K562 (cell line): ENCODE measurements around the gene WNT11. TPM values are rescaled to one million over a fixed set of nuclear protein-coding genes. Genes with fewer than 3 reads are reported as not detected.

Source experiments
- ADNP ChIP-seq: fragments of 200-800 bp; sonication (Bioruptor generic); IDR thresholded peaks from 2 replicates; pipeline ENCODE4 v1.6.1; 2016; ENCODE audit warnings: missing genetic modification characterization, missing compliant biosample characterization
- KDM1A ChIP-seq, 2 experiments: fragments of 450-650 bp; IDR thresholded peaks; 2 replicates each; pipeline ENCODE4 v1.6.1; 2016; ENCODE audit warnings: mild to moderate bottlenecking in 2 of 2
- RCOR1 ChIP-seq, 2 experiments: IDR thresholded peaks; 2 replicates each; pipeline ENCODE4 v1.6.1; 2012; ENCODE audit warnings: low read depth in 2 of 2, low read length in 2 of 2, borderline replicate concordance in 1 of 2, improper control_type of control experiment in 1 of 2
- SPI1 ChIP-seq: IDR thresholded peaks from 2 replicates; pipeline ENCODE4 v1.6.1; 2011; ENCODE audit warnings: low read depth, low read length, control low read depth, borderline replicate concordance
- TBL1XR1 ChIP-seq, 2 experiments: IDR thresholded peaks; 2 replicates each; pipeline ENCODE4 v1.6.1; 2012; ENCODE audit warnings: improper control_type of control experiment in 2 of 2, low read length in 2 of 2, mild to moderate bottlenecking in 1 of 2
- polyA plus RNA-seq, 8 experiments: library from polyadenylated mRNA; depleted of rRNA in 4 of 8; stranded (reverse) in 5 of 8; unstranded in 3 of 8; fragments of >200 nt; fragmentation: Nextera tagmentation in 2 of 8; fragmentation: Illumina TruSeq in 1 of 8; extraction: Ambion mirVana in 2 of 8; extraction: Trizol in 1 of 8; gene quantifications; 2 replicates each; pipeline versions ENCODE4 v1.2.1 to v1.2.3, GENCODE V29; 2011 to 2014; ENCODE audit warnings: inconsistent platforms in 1 of 8, missing spikeins in 1 of 8
- total RNA-seq, 7 experiments: library from RNA; depleted of rRNA in 6 of 7; stranded (reverse); fragments of >200 nt in 6 of 7; fragmentation: Illumina TruSeq in 2 of 7; extraction: Trizol in 2 of 7; gene quantifications; 2 replicates each; pipeline versions ENCODE4 v1.2.1 to v1.2.3, GENCODE V29; 2011 to 2021; ENCODE audit warnings: low replicate concordance in 1 of 7
- TF ChIP-seq, protein P1 (sequence below), 2 experiments: fragments of 450-650 bp in 1 of 2; sonication (generic) in 1 of 2; formaldehyde crosslinking in 1 of 2; IDR thresholded peaks; 2 replicates each; pipeline versions ENCODE4 v1.7.1 to v1.9.0; 2016 to 2022; ENCODE audit warnings: inconsistent platforms in 1 of 2, mild to moderate bottlenecking in 1 of 2, missing genetic modification reagents in 1 of 2

WNT11 gene
- total and polyA plus RNA-seq, 9 of the 15 experiments (the other 6 are each of a cell fraction or from before 2014, with no cell fraction given): 0.03 to 0.20 (median 0.09) TPM; not detected in 4

DNA sequence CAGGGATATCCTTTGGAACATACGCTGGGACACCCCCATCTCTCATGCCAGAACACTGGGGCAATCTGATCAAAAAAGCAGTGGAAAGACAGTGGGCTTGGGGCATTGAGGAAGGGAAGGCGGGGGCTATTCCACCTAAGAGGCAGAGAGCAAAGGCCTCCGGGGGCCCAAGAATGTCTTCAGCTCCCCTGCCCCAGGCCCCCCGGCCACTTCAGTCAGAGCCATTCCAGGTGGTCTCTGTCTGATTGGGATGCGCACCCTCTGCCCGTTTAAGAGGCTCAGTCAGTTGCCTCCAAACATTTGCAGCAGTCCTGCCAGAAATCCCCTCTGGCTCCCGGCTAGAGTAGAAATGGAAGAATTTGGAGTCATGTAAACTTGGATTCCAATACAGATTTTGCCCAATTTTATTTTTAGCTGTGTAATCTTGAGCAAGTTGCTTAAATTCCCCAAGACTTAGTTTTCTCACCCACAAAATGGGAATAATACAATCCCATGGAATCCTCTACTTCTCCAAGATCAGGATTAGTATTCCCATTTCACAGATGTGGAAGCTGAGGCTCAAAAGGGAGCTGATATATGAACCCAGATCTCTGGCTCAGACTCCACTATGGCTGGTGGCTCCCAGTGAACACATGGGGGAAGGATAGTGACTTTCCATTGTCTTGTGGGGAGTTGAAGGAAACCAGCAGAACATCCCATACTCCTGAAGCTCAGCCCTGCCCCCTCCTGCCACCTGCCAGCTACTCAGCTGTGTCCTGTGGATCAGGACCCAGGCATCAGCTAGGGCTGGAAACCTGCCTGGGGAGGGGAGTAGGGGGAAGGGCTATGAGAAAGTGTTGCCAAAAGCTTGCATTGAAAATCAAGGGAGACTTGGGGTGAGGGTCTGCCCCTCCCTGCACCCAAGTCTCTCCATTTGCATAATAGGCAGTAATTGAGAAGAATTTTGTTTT, 6.1 kb upstream of the WNT11 start (continued):
- TF ChIP-seq, protein P1, sequence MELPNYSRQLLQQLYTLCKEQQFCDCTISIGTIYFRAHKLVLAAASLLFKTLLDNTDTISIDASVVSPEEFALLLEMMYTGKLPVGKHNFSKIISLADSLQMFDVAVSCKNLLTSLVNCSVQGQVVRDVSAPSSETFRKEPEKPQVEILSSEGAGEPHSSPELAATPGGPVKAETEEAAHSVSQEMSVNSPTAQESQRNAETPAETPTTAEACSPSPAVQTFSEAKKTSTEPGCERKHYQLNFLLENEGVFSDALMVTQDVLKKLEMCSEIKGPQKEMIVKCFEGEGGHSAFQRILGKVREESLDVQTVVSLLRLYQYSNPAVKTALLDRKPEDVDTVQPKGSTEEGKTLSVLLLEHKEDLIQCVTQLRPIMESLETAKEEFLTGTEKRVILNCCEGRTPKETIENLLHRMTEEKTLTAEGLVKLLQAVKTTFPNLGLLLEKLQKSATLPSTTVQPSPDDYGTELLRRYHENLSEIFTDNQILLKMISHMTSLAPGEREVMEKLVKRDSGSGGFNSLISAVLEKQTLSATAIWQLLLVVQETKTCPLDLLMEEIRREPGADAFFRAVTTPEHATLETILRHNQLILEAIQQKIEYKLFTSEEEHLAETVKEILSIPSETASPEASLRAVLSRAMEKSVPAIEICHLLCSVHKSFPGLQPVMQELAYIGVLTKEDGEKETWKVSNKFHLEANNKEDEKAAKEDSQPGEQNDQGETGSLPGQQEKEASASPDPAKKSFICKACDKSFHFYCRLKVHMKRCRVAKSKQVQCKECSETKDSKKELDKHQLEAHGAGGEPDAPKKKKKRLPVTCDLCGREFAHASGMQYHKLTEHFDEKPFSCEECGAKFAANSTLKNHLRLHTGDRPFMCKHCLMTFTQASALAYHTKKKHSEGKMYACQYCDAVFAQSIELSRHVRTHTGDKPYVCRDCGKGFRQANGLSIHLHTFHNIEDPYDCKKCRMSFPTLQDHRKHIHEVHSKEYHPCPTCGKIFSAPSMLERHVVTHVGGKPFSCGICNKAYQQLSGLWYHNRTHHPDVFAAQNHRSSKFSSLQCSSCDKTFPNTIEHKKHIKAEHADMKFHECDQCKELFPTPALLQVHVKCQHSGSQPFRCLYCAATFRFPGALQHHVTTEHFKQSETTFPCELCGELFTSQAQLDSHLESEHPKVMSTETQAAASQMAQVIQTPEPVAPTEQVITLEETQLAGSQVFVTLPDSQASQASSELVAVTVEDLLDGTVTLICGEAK (IDR thresholded peaks at IDR 0.05): no peak
- TF ChIP-seq, protein P1 (CRISPR knock-in tag; IDR thresholded peaks at IDR 0.05): no peak
- TF ChIP-seq ADNP (peak; percentile 86), SPI1 (no peak), TBL1XR1 (IDR thresholded peaks at IDR 0.05; ENCODE audit: low read length in 2 of 2) (no peak), KDM1A (IDR thresholded peaks at IDR 0.05) (peak in 1 of 2 experiments; percentile 62; a peak in 3 of 4 replicates), RCOR1 (IDR thresholded peaks at IDR 0.05; ENCODE audit: borderline replicate concordance in 1 of 2, low read depth in 2 of 2, low read length in 2 of 2) (0 out of 4 replicates have a peak, but pooled peaks of 1 of the 2 experiments have one; percentile 42)
